HG03139 (cell line): ENCODE results near the gene SAMD4A.
"Not testable (repeated sequence)": the region's sequence is repeated elsewhere in the genome, so short reads cannot be mapped to it uniquely, and the experiment has no call there.

ENCODE experiments used
- ATAC-seq: cut with Tn5 transposase; IDR thresholded peaks from one replicate; pipeline ENCODE4 v1.9.1; 2021; ENCODE audit not compliant: unreplicated experiment

Gene SAMD4A

DNA sequence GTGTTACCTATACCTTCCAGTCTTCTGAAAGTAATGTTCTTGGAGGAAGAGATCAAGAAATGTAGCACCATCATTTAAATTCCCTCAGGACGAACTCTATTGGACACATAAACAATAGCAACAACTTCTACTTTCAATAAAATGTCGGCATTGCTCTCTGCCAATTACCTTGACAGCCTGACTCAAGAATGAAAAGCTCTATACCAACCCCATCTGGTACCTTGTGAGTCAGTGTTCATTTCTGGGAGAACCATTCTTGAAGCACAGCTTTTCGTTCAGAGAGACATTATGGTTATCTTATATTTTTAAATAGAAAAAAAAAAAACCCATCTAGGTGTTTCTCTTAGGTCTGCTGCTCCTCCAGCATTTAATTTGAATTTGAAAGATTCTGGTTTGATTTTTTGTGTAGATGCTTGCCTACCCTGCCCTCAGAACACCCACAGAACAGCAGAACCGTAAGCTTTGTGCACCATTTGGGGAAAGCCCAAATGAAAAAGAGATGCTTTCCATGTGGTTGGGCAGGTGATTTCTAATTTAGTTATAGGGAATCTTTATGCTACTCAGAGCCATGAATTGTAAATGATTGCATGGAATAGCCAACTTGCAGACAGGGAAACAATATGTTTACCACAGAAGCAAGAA is 156.0 kb downstream of the SAMD4A start:
- ATAC-seq = no peak

DNA sequence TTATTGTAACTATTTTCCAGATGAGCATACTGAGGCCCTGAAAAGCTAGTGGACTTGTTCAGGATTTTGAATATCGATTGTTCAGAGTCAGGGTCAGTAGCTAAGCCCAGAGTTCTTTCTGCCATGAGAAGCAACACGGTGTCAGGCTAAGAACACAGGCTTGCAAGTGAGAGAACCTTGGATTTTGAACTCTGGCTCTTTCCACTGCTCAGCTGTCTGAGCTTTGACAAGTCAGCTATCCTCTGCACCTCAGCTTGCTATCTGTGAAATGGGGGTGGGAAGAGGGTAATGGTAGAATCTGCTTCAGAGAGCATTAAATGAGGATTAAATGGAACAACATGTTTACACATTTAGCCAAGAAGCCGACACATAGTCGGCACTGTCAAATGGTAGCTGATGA is 157.2 kb downstream of the SAMD4A start:
- no peak for ATAC-seq

DNA sequence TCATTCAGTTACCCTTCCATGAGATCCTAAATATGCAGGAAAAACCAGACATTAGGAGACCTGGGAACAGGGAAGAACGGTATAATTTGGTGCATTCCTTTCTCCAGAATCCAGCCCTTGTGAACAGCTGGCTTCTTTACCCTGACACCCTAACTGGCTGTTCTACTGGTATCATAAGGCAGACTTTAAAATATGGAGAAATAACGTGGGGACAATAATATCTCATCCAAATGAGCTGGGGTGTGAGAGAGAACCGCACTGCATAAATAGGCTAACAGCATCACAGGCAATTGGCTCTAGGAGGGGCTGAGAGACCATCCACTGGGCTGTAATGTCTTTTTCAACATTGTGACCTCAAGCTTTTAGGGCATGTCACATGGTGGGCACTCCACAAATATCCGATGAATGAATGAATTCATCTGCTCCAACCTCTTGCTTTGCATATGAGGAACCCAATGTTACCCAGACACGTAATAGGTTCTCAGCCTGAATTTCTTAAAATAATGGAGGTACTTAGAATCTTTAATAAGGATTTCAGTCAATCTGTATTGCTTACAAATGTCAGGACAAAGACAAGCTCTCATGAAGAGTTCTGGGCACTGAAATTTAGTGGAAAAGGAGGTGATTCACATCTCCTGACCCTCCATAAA is 157.9 kb downstream of the SAMD4A start:
- no peak for ATAC-seq

DNA sequence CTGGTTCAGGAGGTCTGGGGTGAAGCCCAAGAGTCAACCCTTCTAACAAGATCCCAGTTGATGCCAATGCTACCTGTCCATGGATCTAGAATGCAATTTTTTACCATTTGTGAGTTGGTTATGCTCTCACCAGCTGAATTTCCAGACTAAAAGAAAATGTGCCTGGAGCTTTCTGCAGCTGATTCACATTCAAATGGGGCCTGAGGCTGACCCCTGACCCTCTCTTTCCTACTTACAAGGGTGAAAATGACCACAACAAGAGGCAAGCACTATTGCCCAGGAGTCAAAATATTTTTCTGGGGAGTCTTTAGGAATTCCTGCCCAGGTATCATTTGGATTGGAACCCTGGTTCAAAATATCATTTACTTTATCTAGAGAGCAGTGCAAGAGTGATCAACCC is 159.1 kb downstream of the SAMD4A start:
- ATAC-seq = no peak

DNA sequence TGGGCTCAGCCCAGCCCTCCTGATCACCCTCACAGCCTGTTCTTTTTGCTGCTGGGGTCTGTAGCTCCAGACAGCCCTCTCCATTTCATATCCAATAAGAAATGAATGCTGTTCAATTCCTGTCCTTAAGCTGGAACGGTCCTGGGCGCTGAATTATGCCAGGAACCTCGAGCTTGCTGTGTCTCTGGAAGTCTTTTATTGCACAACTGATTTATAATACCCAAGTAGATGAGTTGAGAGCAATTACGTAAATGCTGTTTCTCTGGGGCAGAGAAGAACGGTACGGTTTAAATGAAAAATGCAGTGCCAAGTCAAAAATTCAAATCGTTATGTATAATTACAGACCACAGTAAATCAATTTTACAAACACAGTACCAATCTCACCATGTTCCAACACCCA is 161.0 kb downstream of the SAMD4A start:
- ATAC-seq = no peak

DNA sequence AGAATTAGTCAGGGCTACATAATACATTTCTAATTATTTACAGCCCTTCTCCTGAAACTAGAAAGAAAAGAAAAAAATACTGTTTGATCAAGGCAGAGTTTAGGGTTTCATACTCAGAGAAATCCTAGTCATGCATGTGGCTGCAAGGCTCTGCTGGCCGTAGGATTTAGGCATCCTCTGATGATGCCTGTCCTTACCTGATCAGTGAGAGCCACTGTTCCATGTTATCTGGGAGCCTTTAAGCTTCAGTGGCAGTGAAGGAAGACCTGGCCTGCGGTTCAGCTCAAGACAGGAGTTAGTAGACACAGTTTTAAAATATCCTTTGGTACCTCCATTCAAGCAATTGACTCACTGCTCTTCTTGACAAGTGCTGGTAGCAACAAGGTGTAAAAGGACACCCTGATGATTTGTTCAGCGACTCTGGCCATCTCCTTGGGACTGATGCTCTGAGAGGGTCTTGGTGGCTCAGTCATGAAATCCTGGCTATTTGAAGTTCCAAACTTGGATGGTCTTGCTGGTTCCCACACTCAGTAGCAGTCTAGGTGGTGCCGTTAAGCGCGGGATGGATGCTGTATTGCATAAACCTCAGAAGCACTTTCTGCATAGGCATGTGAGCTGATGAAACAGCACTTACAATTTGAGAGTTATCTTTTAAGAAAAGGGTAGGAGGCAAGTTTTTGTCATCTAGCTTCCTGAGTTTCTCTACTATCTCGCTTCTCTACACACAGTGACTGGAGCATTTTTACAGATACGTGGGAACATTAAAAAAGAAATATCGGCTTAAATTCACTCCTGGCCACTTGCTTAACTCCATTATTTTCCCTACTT is 162.0 kb downstream of the SAMD4A start:
- no peak for ATAC-seq

DNA sequence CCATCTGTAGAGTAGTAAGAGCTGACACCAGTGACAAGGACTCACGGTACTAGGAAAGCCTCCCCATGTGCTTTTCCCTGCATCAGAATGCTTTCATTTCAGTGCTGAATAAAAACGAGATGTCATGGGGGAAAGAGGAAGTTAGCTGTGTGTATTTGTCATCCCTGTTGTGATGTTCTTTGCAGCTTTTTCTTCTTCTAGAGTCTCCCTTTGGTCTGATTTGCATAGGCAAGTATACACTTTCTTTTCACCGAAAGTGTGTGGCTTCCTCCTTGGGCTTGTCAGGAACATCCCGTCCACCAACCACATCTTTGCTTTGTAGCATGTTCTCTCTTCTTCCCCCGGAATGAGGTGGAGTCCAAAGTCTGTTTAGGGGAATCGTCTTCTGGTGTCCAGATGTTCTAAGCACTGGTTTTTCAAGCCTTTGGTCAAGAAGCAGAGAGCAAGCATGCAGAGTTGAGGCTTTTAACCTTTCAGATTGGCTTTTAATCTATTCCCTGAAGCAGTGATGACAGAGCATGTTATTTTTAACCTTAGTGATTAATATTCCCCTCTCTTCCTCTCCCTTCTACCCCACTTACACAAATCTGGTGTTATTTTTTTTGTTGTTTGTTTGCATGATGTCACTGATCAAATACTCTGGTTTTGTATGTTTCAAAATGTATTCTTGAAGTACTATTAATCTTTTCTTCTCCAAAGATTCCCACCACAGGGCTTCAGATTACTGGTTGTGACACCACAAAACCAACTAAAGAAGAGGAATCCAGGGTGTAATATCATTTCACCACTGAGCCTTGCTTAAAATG is 163.4 kb downstream of the SAMD4A start:
- ATAC-seq = peak; percentile 95

DNA sequence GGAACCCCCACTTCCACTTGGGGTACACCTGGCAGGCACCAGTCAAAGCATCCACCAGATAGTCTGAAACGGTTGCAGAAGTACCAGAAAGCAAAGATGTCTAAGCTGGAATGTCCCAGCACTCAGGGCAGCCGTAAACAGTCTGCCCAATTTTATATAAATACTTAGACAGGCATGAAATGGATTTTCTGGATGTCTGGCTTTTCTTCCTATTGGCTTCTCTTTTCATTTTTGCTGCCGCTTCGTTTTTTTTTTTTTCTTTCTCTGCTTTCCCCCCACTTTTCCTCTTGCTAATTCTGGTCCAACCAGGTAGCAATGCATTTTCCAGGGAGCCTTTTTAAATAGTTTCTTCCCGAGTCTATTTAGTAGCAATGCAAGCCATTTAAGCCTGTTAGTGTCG is 168.0 kb downstream of the SAMD4A start:
- no peak for ATAC-seq

DNA sequence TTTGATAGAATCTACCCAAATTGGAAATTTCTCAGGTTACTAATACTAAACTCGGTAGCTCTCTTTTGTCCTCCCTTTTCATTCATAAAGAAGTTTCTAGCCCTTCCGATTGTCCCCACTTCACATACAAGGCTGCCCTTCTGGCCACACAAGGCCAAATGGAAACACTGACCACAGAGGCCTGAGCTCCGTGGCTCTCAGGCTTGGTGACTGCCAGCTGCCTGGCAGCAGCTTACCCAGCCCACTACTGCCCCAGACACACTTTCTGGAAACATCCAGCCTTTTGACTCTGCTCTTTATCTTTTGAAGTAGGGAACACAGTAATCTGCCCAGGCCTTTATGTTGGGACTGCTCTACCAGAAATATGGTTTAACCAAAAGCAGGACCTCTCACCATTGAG is 168.5 kb downstream of the SAMD4A start:
- ATAC-seq = no peak

DNA sequence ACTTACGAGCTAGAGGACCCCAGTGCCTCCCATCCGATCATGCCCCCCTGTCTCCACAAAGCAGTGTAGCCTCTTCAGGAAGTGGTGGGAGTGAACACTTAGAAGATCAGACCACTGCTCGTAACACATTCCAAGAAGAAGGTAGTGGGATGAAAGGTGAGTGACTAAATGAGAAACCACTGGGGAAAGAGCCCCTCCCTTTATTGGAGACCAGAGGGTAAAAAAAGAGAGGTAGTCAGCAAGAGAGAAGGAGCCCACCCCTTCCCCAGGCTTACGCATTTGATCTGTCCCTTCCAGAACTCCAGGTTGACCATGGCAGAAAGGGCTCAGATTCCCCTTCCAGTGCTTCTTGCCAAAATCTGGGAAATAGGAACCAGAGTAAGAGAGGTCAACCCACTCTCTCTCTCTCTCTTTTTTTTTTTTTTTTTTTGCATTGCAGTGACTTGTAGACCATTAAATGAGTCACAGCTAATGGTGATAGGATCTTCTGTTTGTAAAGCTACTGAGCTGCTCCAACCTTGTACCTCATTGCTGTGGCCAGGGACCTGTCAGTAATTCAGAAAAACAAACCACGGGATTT is 170.3 kb downstream of the SAMD4A start:
- no peak for ATAC-seq

DNA sequence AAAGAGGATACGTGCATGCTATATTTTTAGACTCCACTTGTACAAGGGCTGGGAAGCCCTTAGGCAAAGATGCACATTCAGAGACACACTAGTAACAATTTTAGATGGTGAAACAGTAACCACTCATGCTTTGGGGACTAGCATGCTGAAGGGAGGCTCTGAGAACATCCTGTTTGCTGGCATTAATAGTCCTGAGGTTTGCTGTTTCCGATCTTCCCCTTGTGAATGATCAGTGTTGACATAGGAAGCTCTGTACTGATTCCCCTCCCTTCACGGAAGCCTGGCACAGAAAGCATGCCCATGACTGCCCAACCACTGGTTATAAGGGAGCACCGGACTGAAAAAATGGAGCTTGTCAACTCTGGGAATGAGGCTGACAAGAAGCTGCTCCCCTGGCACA is 171.1 kb downstream of the SAMD4A start:
- no peak for ATAC-seq

DNA sequence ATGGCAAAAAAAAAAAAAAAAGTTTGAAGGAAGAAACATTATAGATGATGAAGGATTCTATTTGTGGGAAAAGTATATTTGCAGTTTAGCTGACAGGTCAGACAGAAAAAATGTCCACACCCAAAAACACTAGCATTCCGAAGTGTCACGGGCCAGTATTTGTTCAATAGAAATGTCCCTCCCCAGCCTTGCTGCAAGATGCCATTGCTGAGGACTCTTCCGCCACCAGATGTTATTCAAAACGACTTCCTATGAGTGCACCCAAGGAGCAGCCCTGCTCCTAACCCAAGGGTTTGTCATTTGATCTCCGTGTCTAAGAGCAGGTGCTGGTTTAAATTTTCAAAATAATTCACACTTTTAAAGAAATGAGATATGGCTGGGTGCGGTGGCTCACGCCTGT is 172.6 kb downstream of the SAMD4A start:
- ATAC-seq = no peak

DNA sequence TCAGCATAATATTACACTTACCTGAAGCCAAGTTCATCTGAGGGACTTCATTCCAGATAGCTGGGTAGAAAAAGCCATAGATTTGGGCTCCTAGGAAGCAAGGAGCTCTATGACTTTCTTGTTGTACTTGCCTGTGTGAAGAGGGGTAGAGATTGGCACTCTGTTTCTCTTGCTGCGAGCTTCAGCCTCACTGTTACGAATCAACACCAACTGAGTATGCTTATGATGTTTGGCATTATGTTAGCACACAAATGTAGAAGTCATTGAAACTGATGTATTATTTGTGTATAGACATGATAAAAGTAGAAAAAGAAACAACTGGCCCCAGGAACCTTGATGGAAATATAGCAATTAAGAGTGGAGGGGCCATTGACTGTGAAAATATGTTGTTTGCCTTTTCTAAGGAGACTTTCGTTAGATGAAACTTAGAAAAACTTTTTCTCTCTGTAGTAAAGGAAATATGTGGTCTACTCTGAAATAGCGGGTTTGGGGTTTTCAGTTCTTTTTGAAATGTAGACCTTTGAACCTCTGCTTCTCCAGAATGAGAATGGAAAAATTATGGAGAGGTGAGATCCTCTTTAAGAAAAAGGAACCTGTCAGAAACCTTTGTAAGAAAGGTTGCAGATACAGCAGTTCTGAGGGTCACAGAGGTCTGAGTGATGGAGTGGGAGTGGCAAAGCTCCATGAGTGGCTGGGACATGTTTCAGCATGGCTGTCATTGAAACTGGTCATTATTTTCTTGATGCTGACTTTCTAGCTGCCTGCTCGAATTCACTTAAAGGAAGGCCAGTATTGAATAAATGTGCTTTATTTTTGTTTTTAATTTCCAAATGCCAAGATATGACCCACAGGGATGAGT is 175.8 kb downstream of the SAMD4A start:
- ATAC-seq = no peak

DNA sequence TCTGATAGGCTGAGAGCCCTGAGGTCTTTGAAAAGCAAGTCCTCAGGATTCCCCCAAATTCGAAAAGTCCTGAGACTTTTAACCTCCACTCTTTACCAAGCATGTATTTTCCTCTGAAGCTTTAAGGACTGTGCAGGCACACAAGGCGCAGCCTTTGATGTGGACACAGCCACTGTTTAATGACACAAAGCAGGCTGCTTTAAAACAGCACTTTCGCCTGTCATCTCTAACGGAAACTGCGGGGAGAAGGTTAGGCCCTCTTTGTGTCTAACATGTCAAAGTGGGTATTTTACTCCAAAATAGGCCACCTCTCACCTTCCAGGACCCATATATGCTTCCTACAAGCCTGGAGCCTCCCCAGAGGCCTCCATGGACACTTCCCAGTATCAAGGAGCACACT is 176.5 kb downstream of the SAMD4A start:
- ATAC-seq = no peak

DNA sequence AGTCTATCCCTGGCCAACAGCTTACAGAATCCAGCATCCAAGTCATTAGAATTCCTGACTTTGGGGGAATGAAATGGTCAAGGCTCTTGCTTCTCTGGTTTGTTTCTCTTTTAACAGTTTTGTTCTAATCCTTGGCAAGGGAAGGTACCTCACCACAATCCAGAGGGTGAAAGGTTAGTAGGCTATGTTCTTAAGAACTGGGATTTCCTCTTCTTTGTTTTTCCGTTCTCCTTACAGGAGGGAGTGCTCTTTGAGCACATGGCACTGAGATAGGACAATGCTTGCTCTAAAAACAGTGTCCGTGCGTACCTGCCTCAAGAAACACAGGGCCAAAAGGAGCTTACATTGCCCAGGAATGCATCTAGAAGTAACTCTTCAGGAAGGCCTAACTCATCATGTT is 179.1 kb downstream of the SAMD4A start:
- ATAC-seq = no peak

DNA sequence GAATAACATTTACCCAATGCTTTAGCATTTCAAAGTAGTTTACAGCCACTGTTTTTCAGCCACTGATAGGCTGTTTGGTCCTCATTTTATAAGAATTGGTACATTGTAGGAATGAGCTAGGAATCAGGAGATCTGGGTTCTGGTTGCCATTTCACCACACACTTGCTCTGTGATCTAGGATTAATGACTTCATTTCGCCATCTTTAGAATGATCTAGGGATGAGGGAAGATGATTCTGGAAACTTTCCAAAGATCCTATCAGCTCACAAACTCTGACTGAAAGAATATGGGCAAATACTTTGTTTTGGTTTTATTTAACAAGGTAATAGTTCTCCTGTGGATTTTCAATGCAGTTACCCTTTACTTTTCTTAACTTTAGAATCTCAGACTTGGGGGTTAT is 180.7 kb downstream of the SAMD4A start:
- no peak for ATAC-seq

DNA sequence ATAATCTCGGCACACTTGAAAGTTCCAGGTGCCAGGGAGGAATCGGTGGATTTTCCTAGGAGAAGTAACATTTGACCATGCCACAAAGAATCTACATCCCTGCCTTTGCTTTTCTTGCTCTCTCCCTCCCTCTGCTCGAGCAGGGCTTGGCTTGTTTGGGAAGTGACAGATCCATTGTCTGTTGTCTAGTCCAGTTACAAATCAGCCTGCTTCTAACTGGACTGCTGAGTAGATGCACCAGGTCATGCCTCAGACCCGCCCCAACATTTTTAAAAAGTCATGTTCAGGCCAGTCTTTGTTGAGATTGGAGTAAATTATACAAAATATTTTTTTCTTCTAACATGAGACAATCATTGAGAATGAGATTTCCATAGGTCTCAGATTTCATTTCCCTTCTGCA is 182.3 kb downstream of the SAMD4A start:
- no peak for ATAC-seq

DNA sequence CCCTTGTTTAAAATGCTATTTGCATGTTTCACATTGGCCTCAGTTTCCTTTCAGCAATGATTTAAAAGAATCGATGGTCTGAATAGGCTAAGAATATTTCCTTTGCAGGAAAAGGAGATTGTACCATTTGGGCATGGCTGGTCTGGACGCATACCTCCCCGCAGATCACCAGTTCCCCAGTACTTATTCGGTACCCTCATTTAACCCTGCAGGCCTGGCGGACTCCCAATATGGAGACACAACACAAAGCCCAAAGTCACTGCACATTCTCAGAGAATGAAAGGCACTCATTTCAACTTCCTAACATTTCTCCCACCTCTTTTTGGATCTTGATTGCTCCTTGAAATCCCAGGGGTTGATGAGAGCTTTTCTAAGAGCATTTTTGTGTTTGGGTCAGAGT is 182.8 kb downstream of the SAMD4A start:
- no peak for ATAC-seq

DNA sequence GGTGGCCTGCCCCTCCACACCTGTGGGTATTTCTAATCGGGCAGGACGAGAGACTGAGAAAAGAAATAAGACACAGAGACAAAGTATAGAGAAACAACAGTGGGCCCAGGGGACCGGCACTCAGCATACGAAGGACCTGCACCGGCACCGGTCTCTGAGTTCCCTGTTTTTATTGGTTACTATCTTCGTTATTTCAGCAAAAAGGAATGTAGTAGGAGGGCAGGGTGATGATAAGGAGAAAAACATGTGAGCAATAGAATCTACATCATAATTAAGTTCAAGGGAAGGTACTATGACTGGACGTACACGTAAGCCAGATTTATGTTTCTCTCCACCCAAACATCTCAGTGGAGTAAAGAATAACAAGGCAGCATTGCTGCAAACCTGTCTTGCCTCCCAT is 185.7 kb downstream of the SAMD4A start:
- ATAC-seq = not testable (repeated sequence)

DNA sequence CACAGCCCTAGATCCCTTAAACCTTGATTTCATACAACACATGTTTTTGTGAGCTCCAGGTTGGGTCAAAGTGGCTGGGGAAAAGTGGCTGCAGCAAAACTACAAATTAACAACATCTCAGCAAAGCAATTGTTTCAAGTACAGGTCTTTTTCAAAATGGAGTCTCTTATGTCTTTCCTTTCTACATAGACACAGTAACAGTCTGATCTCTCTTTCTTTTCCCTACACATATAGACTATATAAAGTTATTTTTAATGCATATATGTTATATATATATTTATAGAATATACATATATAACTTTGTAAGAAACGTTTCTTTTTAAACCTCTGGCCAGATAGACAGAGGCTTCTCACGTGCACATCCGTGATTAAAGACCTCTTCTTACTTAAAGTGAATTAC is 186.5 kb downstream of the SAMD4A start:
- ATAC-seq = not testable (repeated sequence)
